Mucosa of gallbladder (tissue), 1 donor: Measurements from ENCODE around the gene RALGDS. TPM values are rescaled to one million over a fixed set of nuclear protein-coding genes. Genes with fewer than 3 reads are reported as not detected.
"Not testable (repeated sequence)": the region's sequence is repeated elsewhere in the genome, so short reads cannot be mapped to it uniquely, and the experiment has no call there.

ENCODE experiments used
- DNase-seq: peaks from one replicate; pipeline ENCODE4 v3.0.0-alpha.2; 2020; ENCODE audit warnings: low spot score
- total RNA-seq: library from RNA; stranded (reverse); gene quantifications from one replicate; pipeline ENCODE4 v1.2.1, GENCODE V29; 2021
- donor health status: DM: no; HTN: no; CAD: no.

The RALGDS gene
- total RNA-seq, 1 donor from 2014 or later = 50.7 TPM

- no peak for DNase-seq
Observed at GRCh38 chr9:133067006-133067405, 54.0 kb downstream of the RALGDS start.

GRCh38 chr9:133066181-133066983, 54.7 kb downstream of the RALGDS start:
- DNase-seq = no peak

GRCh38 chr9:133065070-133065388, 56.0 kb downstream of the RALGDS start:
- DNase-seq = no peak

- DNase-seq = no peak
Observed at GRCh38 chr9:133064241-133065069, 56.6 kb downstream of the RALGDS start.

GRCh38 chr9:133063500-133064231, 57.4 kb downstream of the RALGDS start:
- no peak for DNase-seq

GRCh38 chr9:133063159-133063499, 57.9 kb downstream of the RALGDS start:
- no peak for DNase-seq

- not testable (repeated sequence) for DNase-seq
Observed at GRCh38 chr9:133062569-133062968, 58.5 kb downstream of the RALGDS start.

GRCh38 chr9:133061764-133062145, 59.3 kb downstream of the RALGDS start, which contains the start of gene CEL:
TSS of gene CEL (plus strand) at chr9:133061981. CDS start at chr9:133062003, 22 bp downstream.
- DNase-seq = not testable (repeated sequence)

GRCh38 chr9:133061019-133061763, 59.8 kb downstream of the RALGDS start:
- DNase-seq = not testable (repeated sequence)

GRCh38 chr9:133060417-133060841, 60.6 kb downstream of the RALGDS start:
- no peak for DNase-seq

GRCh38 chr9:133059623-133060022, 61.4 kb downstream of the RALGDS start:
- DNase-seq = no peak

GRCh38 chr9:133058550-133059320, 62.3 kb downstream of the RALGDS start:
- DNase-seq = no peak

- no peak for DNase-seq
Observed at GRCh38 chr9:133058071-133058470, 63.0 kb downstream of the RALGDS start.

GRCh38 chr9:133057553-133057952, 63.5 kb downstream of the RALGDS start:
- no peak for DNase-seq

- DNase-seq = no peak
Observed at GRCh38 chr9:133057006-133057405, 64.0 kb downstream of the RALGDS start.

- no peak for DNase-seq
Observed at GRCh38 chr9:133056533-133056932, 64.5 kb downstream of the RALGDS start.

GRCh38 chr9:133055788-133056420, 65.1 kb downstream of the RALGDS start:
- no peak for DNase-seq

GRCh38 chr9:133054966-133055365, 66.1 kb downstream of the RALGDS start:
- DNase-seq = no peak

GRCh38 chr9:133054194-133054890, 66.7 kb downstream of the RALGDS start:
- DNase-seq = no peak
